Activated CD4-positive, alpha-beta T cell treated with anti-CD3 and anti-CD28 coated beads, Interleukin-2, amount 10 ng/mL, durations not matched to agents 7 days and 5 days (primary cell): ENCODE measurements around the gene TSNAXIP1. TPM values are rescaled to one million over a fixed set of nuclear protein-coding genes. Genes with fewer than 3 reads are reported as not detected.

Source experiments
- CTCF ChIA-PET: fragments of 350-600 bp; sonication (Branson Sonifier 250); formaldehyde crosslinking; loops from one replicate; lab custom pipeline; 2021; ENCODE audit warnings: antibody characterized with exemption; lab: Charles Lee
- POLR2A ChIA-PET: fragments of 350-600 bp; sonication (Branson Sonifier 250); formaldehyde crosslinking; loops from one replicate; lab custom pipeline; 2021; ENCODE audit warnings: antibody characterized with exemption; lab: Charles Lee
- DNase-seq: peaks from one replicate; pipeline ENCODE4 v3.0.0-alpha.2; 2020
- H3K27ac Mint-ChIP-seq: one replicate; pipeline ENCODE4 v1.8.0; 2021; ENCODE audit warnings: mild to moderate bottlenecking, moderate library complexity, mixed read lengths
- H3K27me3 Mint-ChIP-seq: one replicate; pipeline ENCODE4 v1.8.0; 2021; ENCODE audit warnings: mixed read lengths
- H3K36me3 Mint-ChIP-seq: one replicate; pipeline ENCODE4 v1.8.0; 2021; ENCODE audit warnings: low read depth, mixed read lengths
- H3K4me1 Mint-ChIP-seq: one replicate; pipeline ENCODE4 v1.8.0; 2021; ENCODE audit warnings: mixed read lengths
- H3K4me3 Mint-ChIP-seq: one replicate; pipeline ENCODE4 v1.8.0; 2021; ENCODE audit warnings: mild to moderate bottlenecking, moderate library complexity, mixed read lengths
- H3K9me3 Mint-ChIP-seq: one replicate; pipeline ENCODE4 v1.8.0; 2021; ENCODE audit warnings: mixed read lengths
- total RNA-seq, 2 experiments: library from RNA; stranded (reverse); gene quantifications; one replicate each; pipeline ENCODE4 v1.2.3, GENCODE V29; 2021

The TSNAXIP1 gene
- total RNA-seq, 2 experiments from 2014 or later = 0.27 to 0.33 TPM

GRCh38 chr16:67773099-67773498 is 33.6 kb upstream of the TSNAXIP1 start:
- POLR2A ChIA-PET = no interaction called here
- H3K4me3 Mint-ChIP-seq = no peak overlapping the region

GRCh38 chr16:67773569-67774456 is 32.9 kb upstream of the TSNAXIP1 start:
- peaks cover 7% of the 10 kb centered on the region for H3K4me1 Mint-ChIP-seq
- H3K27ac Mint-ChIP-seq = no peak overlapping the region
- H3K27me3 Mint-ChIP-seq = no peaks in the 10 kb centered on the region
- no peak for DNase-seq
- no peak overlapping the region for H3K4me3 Mint-ChIP-seq
- POLR2A ChIA-PET = no interaction called here
- no peaks in the 10 kb centered on the region for H3K9me3 Mint-ChIP-seq
- CTCF ChIA-PET = interaction anchor here (1.3 to 1.4 kb wide), 2 partner anchors 7 to 250 kb away, joined by 3 read pairs; no protein-coding TSS in a partner anchor
- H3K36me3 Mint-ChIP-seq = peaks cover 16% of the 10 kb centered on the region

More at GRCh38 chr16:67773099-67773498, 33.6 kb upstream of the TSNAXIP1 start:
- CTCF ChIA-PET = interaction anchor here (1.4 to 2.9 kb wide), 2 partner anchors 7 to 251 kb away, joined by 3 to 9 read pairs; no protein-coding TSS in a partner anchor
- DNase-seq = no peak
- Mint-ChIP-seq H3K27me3 (no peaks in the 10 kb centered on the region), H3K9me3 (no peaks in the 10 kb centered on the region), H3K4me1 (peaks cover 2% of the 10 kb centered on the region), H3K27ac (no peak overlapping the region), H3K36me3 (peaks cover 16% of the 10 kb centered on the region)

GRCh38 chr16:67774457-67774853 is 32.2 kb upstream of the TSNAXIP1 start:
- CTCF ChIA-PET = interaction anchor here (1.3 kb wide), 1 partner anchor 8 kb away, joined by 3 read pairs; no protein-coding TSS in a partner anchor

GRCh38 chr16:67775273-67775672 is 31.4 kb upstream of the TSNAXIP1 start:
- peaks cover 16% of the 10 kb centered on the region for H3K4me1 Mint-ChIP-seq
- DNase-seq = no peak
- ChIA-PET CTCF (interaction anchor here (1.3 kb wide), 1 partner anchor 9 kb away, joined by 3 read pairs; no protein-coding TSS in a partner anchor), POLR2A (no interaction called here)
- H3K27ac Mint-ChIP-seq = no peak overlapping the region
- H3K4me3 Mint-ChIP-seq = no peak overlapping the region
- no peaks in the 10 kb centered on the region for H3K9me3 Mint-ChIP-seq
- H3K36me3 Mint-ChIP-seq = peaks cover 17% of the 10 kb centered on the region
- H3K27me3 Mint-ChIP-seq = no peaks in the 10 kb centered on the region

More at GRCh38 chr16:67774457-67774853, 32.2 kb upstream of the TSNAXIP1 start:
- peaks cover 11% of the 10 kb centered on the region for H3K4me1 Mint-ChIP-seq
- H3K4me3 Mint-ChIP-seq = no peak overlapping the region
- POLR2A ChIA-PET = no interaction called here
- H3K27me3 Mint-ChIP-seq = no peaks in the 10 kb centered on the region
- H3K36me3 Mint-ChIP-seq = peaks cover 17% of the 10 kb centered on the region
- DNase-seq = no peak
- no peak overlapping the region for H3K27ac Mint-ChIP-seq
- no peaks in the 10 kb centered on the region for H3K9me3 Mint-ChIP-seq

- Mint-ChIP-seq H3K4me3 (no peak overlapping the region), H3K27ac (no peak overlapping the region), H3K4me1 (peaks cover 36% of the 10 kb centered on the region), H3K27me3 (no peaks in the 10 kb centered on the region), H3K9me3 (no peaks in the 10 kb centered on the region), H3K36me3 (peaks cover 20% of the 10 kb centered on the region)
- ChIA-PET CTCF (interaction anchor here (0.6 to 3.7 kb wide), 5 partner anchors 8 to 448 kb away, joined by 3 to 23 read pairs (median 5); no protein-coding TSS in a partner anchor), POLR2A (no interaction called here)
- no peak for DNase-seq
Measured at GRCh38 chr16:67779256-67780014, 27.3 kb upstream of the TSNAXIP1 start.

- Mint-ChIP-seq H3K4me1 (peaks cover 36% of the 10 kb centered on the region), H3K4me3 (no peak overlapping the region), H3K27ac (peak overlapping the region; percentile 86), H3K9me3 (no peaks in the 10 kb centered on the region), H3K36me3 (peaks cover 18% of the 10 kb centered on the region), H3K27me3 (no peaks in the 10 kb centered on the region)
- ChIA-PET CTCF (interaction anchor here (1.2 to 3.7 kb wide), 6 partner anchors 9 to 36 kb away, joined by 3 to 23 read pairs (median 6); no protein-coding TSS in a partner anchor), POLR2A (interaction anchor here (0.5 kb wide), 1 partner anchor 22 kb away, joined by 3 read pairs; no protein-coding TSS in a partner anchor)
- no peak for DNase-seq
Measured at GRCh38 chr16:67780847-67781564, 25.7 kb upstream of the TSNAXIP1 start.

GRCh38 chr16:67781565-67781921 is 25.1 kb upstream of the TSNAXIP1 start:
- no peak overlapping the region for H3K4me3 Mint-ChIP-seq

GRCh38 chr16:67782567-67783352 is 23.9 kb upstream of the TSNAXIP1 start:
- H3K27ac Mint-ChIP-seq = no peak overlapping the region
- H3K9me3 Mint-ChIP-seq = no peaks in the 10 kb centered on the region
- peaks cover 36% of the 10 kb centered on the region for H3K4me1 Mint-ChIP-seq
- no peak for DNase-seq
- H3K27me3 Mint-ChIP-seq = no peaks in the 10 kb centered on the region
- H3K4me3 Mint-ChIP-seq = no peak overlapping the region
- ChIA-PET POLR2A (no interaction called here), CTCF (interaction anchor here (1.2 to 3.7 kb wide), 4 partner anchors 20 to 111 kb away, joined by 3 to 23 read pairs (median 4); no protein-coding TSS in a partner anchor)
- H3K36me3 Mint-ChIP-seq = peaks cover 18% of the 10 kb centered on the region

More at GRCh38 chr16:67781565-67781921, 25.1 kb upstream of the TSNAXIP1 start:
- H3K4me1 Mint-ChIP-seq = peaks cover 36% of the 10 kb centered on the region
- H3K27ac Mint-ChIP-seq = peak overlapping the region; percentile 86
- CTCF ChIA-PET = interaction anchor here (1.2 to 3.7 kb wide), 6 partner anchors 10 to 35 kb away, joined by 3 to 23 read pairs (median 6); no protein-coding TSS in a partner anchor
- peak; percentile 58 for DNase-seq
- peaks cover 18% of the 10 kb centered on the region for H3K36me3 Mint-ChIP-seq
- H3K27me3 Mint-ChIP-seq = no peaks in the 10 kb centered on the region
- no peaks in the 10 kb centered on the region for H3K9me3 Mint-ChIP-seq
- POLR2A ChIA-PET = interaction anchor here (0.5 kb wide), 1 partner anchor 21 kb away, joined by 3 read pairs; no protein-coding TSS in a partner anchor

- Mint-ChIP-seq H3K4me1 (peaks cover 35% of the 10 kb centered on the region), H3K4me3 (no peak overlapping the region), H3K9me3 (no peaks in the 10 kb centered on the region), H3K36me3 (peaks cover 18% of the 10 kb centered on the region), H3K27ac (no peak overlapping the region), H3K27me3 (no peaks in the 10 kb centered on the region)
- CTCF ChIA-PET = interaction anchor here (1.8 kb wide), 1 partner anchor 111 kb away, joined by 5 read pairs; no protein-coding TSS in a partner anchor
- no peak for DNase-seq
- POLR2A ChIA-PET = no interaction called here
Measured at GRCh38 chr16:67783353-67783725, 23.4 kb upstream of the TSNAXIP1 start.

- DNase-seq = no peak
- Mint-ChIP-seq H3K4me1 (peaks cover 13% of the 10 kb centered on the region), H3K27ac (no peak overlapping the region), H3K4me3 (no peak overlapping the region), H3K27me3 (no peaks in the 10 kb centered on the region), H3K36me3 (peaks cover 13% of the 10 kb centered on the region), H3K9me3 (no peaks in the 10 kb centered on the region)
- POLR2A ChIA-PET = no interaction called here
- CTCF ChIA-PET = interaction anchor here (1.6 to 2.7 kb wide), 2 partner anchors 14 to 30 kb away, joined by 3 to 8 read pairs; no protein-coding TSS in a partner anchor
Measured at GRCh38 chr16:67786491-67786890, 20.2 kb upstream of the TSNAXIP1 start.

- Mint-ChIP-seq H3K36me3 (peaks cover 6% of the 10 kb centered on the region), H3K27ac (no peak overlapping the region), H3K4me3 (no peak overlapping the region), H3K27me3 (no peaks in the 10 kb centered on the region), H3K4me1 (peaks cover 7% of the 10 kb centered on the region), H3K9me3 (no peaks in the 10 kb centered on the region)
- POLR2A ChIA-PET = no interaction called here
- CTCF ChIA-PET = no interaction called here
- no peak for DNase-seq
Measured at GRCh38 chr16:67790071-67790470, 16.6 kb upstream of the TSNAXIP1 start.
